Omental fat pad (tissue), 4 donors: ENCODE data around the gene FAM83G. TPM values are rescaled to one million over a fixed set of nuclear protein-coding genes. Genes with fewer than 3 reads are reported as not detected.

Experiments
- ATAC-seq: fragments of 150-250 bp; one replicate; pipeline ENCODE4 v1.9.1; 2016; ENCODE audit warnings: mild to moderate bottlenecking, moderate library complexity; ENCODE audit not compliant: low FRiP score
- DNase-seq: peaks from one replicate; pipeline ENCODE4 v3.0.0-alpha.2; 2019; ENCODE audit warnings: low spot score
- CTCF ChIP-seq, 3 donors: fragments of 450-650 bp; IDR thresholded peaks; one replicate each; pipeline ENCODE4 v1.5.1; 2016 to 2017; ENCODE audit warnings: antibody characterized with exemption in 3 of 3, mild to moderate bottlenecking in 3 of 3, moderate library complexity in 2 of 3
- total RNA-seq, 4 donors: library from RNA; depleted of rRNA; stranded (reverse); fragments of >200 nt; gene quantifications; one replicate each; pipeline ENCODE4 v1.1.0, GENCODE V29; 2016

Gene FAM83G
- total RNA-seq, 4 donors from 2014 or later = 0.95 to 19.9 (median 14.3) TPM

GRCh38 chr17:18965530-18966236, 38.9 kb downstream of the FAM83G start:
- DNase-seq (no peak), ATAC-seq (no peak)
- TF ChIP-seq CTCF (IDR thresholded peaks at IDR 0.05) = no peak

DNA sequence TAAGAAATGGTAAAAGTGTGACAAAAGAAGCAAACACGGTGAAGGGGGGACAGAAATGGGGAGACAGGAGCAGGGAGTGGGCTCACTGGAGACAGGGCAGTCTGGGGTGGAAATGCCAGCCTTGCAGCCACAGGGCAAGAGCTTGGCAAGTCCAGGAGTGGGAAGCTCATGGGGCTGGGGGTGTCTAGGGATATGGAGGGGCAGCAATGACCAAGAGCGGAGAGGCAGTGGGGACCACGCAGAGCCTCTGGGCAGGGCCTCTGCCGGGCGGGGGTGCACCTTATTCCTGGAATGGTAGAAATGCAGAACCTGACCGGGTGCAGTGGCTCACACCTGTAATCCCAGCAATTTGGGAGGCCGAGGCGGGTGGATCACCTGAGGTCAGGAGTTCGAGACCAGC, 40.0 kb downstream of the FAM83G start:
- ATAC-seq (no peak), DNase-seq (no peak)
- TF ChIP-seq CTCF (IDR thresholded peaks at IDR 0.05) = no peak

DNA sequence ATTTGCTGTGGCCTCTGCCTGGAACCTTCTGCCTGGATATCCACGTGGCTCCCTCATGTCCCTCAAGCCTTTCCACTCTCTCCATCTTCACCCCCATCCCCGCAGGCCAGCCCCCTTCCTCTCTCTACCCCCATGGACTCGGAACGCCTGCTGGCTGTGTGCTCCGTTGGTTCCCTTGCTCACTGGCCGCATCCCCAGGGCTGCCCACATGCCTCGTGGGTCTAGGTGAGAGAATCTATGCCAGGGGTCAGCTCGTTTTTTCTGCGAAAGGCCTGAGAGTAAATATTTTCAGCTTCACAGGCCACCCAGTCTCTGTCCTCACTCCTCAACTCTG, 40.6 kb downstream of the FAM83G start:
- DNase-seq (no peak), ATAC-seq (no peak)
- no peak for TF ChIP-seq CTCF (IDR thresholded peaks at IDR 0.05)

GRCh38 chr17:18963126-18964017, 41.2 kb downstream of the FAM83G start:
- no peak for ATAC-seq
- DNase-seq = no peak
- TF ChIP-seq CTCF (IDR thresholded peaks at IDR 0.05) = no peak

DNA sequence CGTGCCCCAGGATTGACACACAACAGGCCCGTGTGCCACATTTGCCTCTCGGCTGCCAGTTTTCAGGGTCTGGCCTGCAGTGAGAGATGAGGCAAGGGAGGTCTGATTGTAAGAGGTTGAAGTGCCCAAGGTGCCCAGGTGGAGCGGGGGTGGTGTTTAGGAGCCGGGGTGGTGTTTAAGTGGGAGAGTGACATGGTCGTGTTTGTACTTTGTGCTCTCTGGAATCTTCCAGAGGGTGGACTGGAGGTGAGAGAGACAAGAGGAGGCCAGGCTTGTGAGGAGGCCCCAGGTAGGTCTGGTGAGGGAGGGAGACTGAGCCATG, 42.1 kb downstream of the FAM83G start:
- DNase-seq (no peak), ATAC-seq (no peak)
- TF ChIP-seq CTCF (IDR thresholded peaks at IDR 0.05) = no peak

DNA sequence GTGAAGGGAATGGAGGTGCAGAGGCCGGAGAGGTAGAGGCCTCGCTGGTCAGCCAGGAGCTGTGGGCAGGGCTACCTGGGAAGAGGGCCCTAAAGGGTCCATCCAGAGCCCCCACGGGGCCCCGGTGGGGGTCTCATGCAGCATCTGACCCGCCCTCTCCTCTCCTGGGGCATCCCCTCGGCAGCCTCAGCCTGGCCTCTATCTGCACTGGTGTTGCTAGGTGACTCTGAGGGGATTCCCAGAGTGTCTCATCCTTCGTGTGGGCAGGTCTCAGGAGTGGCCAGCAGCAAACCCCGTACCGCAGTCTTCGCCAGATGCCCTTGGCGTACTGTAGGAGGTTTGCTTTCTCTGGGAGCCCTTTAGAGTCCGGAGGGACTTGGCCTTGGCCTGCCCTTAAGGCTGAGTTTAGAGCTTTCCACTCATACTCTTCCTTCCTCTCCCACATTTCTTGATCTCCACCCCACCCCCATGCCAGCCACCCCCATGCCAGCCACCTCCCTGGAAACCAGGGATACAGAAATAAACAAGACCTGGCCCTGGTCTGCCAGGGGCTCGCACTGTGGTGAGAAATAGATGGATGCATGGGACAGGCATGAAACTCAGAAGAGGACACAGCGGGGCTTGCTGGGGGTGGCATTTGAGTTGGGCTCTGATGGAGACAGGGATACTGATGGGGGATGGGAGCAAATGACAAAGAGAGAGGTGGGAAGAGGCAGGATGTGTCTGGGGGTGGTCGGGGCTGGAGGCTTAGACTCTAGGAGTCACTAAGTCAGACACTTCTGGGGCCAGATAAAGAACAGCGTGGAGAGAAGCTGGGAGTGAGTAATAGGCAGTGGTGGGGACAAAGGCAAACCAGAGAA, 42.7 kb downstream of the FAM83G start:
- ATAC-seq (peak; percentile 84), DNase-seq (no peak)
- TF ChIP-seq CTCF (IDR thresholded peaks at IDR 0.05) = no peak
